K562 (cell line): Measurements from ENCODE around the gene FAM53B. TPM values are rescaled to one million over a fixed set of nuclear protein-coding genes. Genes with fewer than 3 reads are reported as not detected.

ENCODE experiments used
- ATAC-seq: fragments of 200-7000 bp; cut with Tn5 transposase; 3 replicates; pipeline ENCODE4 v1.9.1; 2020; ENCODE audit warnings: moderate library complexity
- BruUV-seq: library from RNA; stranded (reverse); fragments of 400-500 nt; replicated peaks from 2 replicates; lab custom pipeline; 2021; lab: Mats Ljungman, UMichigan
- CTCF ChIA-PET: fragments of 300-600 bp; formaldehyde crosslinking; extraction: SDS; loops from one replicate; lab custom pipeline; 2021; ENCODE audit warnings: low intra/inter-chr PET ratio; lab: Yijun Ruan, JAX
- POLR2A ChIA-PET: fragments of 300-600, 350-650 bp; sonication (Branson Sonifier 250); formaldehyde crosslinking; extraction: SDS; loops from one replicate; lab custom pipeline; 2021; ENCODE audit warnings: antibody characterized with exemption, inconsistent platforms; lab: Yijun Ruan, JAX
- DNase-seq, 4 experiments: peaks; one replicate each; pipeline versions ENCODE4 v3.0.0 to v3.0.0-alpha.2; 2011 to 2018; ENCODE audit warnings: low spot score in 3 of 4, mixed read lengths in 3 of 4; ENCODE audit errors: extremely low read depth in 1 of 4
- FAIRE-seq: peaks from 2 replicates; lab custom pipeline; 2011; peaks lifted over from hg19 to GRCh38; lab: Jason Lieb, UNC
- H2AFZ ChIP-seq: 2 replicates; pipeline ENCODE4 v1.6.0; 2011; ENCODE audit warnings: low read depth, low read length, control low read depth, inconsistent platforms
- H3K27ac ChIP-seq: fragments of 200-600 bp; 3 replicates; pipeline ENCODE4 v1.8.0; 2011; ENCODE audit warnings: low read depth, mild to moderate bottlenecking, control low read depth, inconsistent platforms, low read length, moderate library complexity, mixed read lengths; ENCODE audit errors: extremely low read depth
- H3K27me3 ChIP-seq, 2 experiments: fragments of 300-600 bp in 1 of 2; 2 replicates in 1 of 2; 3 replicates in 1 of 2; pipeline versions ENCODE4 v1.6.0 to v1.8.0; 2011; ENCODE audit warnings: inconsistent platforms in 2 of 2, low read length in 2 of 2, mild to moderate bottlenecking in 1 of 2, mixed read lengths in 1 of 2, moderate library complexity in 1 of 2; ENCODE audit not compliant: control insufficient read depth in 2 of 2, insufficient read depth in 2 of 2
- H3K36me3 ChIP-seq: fragments of 300-600 bp; 3 replicates; pipeline ENCODE4 v1.8.0; 2011; ENCODE audit warnings: mild to moderate bottlenecking, low read length, inconsistent platforms; ENCODE audit not compliant: control insufficient read depth, insufficient read depth
- H3K4me1 ChIP-seq, 2 experiments: fragments of 200-600 bp in 1 of 2; replicated peaks in 1 of 2; 2 replicates in 1 of 2; 3 replicates in 1 of 2; pipeline versions ENCODE4 v1.5.1 to v1.8.0; 2011; ENCODE audit warnings: inconsistent platforms in 2 of 2, low read length in 2 of 2, mild to moderate bottlenecking in 1 of 2, mixed read lengths in 1 of 2, moderate library complexity in 1 of 2; ENCODE audit not compliant: control insufficient read depth in 2 of 2, insufficient read depth in 2 of 2
- H3K4me2 ChIP-seq: 2 replicates; pipeline ENCODE4 v1.6.1; 2011; ENCODE audit warnings: low read length, control low read depth, inconsistent platforms, mixed read lengths; ENCODE audit not compliant: insufficient read depth
- H3K4me3 ChIP-seq: fragments of 200-600 bp; sonication (generic), shearing (Covaris generic); 2 replicates; pipeline ENCODE4 v1.5.1; 2016; ENCODE audit warnings: control low read depth, inconsistent platforms
- H3K79me2 ChIP-seq: fragments of 200-600 bp; 3 replicates; pipeline ENCODE4 v1.8.0; 2011; ENCODE audit warnings: low read length, inconsistent platforms; ENCODE audit not compliant: control insufficient read depth, insufficient read depth
- H3K9ac ChIP-seq, 2 experiments: 2 replicates each; pipeline versions ENCODE4 v1.6.0 to v1.6.1; 2011; ENCODE audit warnings: low read depth in 2 of 2, low read length in 2 of 2, control low read depth in 1 of 2, inconsistent platforms in 1 of 2, mild to moderate bottlenecking in 1 of 2, mixed read lengths in 1 of 2; ENCODE audit not compliant: insufficient read depth in 1 of 2
- H3K9me1 ChIP-seq: one replicate; pipeline ENCODE4 v1.6.0; 2011; ENCODE audit warnings: inconsistent platforms, mild to moderate bottlenecking, low read length, moderate library complexity; ENCODE audit not compliant: control insufficient read depth, insufficient read depth
- H3K9me3 ChIP-seq: replicated peaks from 2 replicates; pipeline ENCODE4 v1.5.1; 2011; ENCODE audit warnings: low read depth, low read length, inconsistent platforms; ENCODE audit not compliant: control insufficient read depth, insufficient read depth
- H4K20me1 ChIP-seq: replicated peaks from 2 replicates; pipeline ENCODE4 v1.6.1; 2011; ENCODE audit warnings: low read length, inconsistent platforms, mixed read lengths; ENCODE audit not compliant: control insufficient read depth, insufficient read depth
- ATF3 ChIP-seq, 2 experiments: fragments of 450-650 bp in 1 of 2; sonication (generic) in 1 of 2; formaldehyde crosslinking in 1 of 2; IDR thresholded peaks in 1 of 2; conservative IDR thresholded peaks in 1 of 2; 2 replicates each; pipeline versions ENCODE4 v1.6.1 to v1.8.1; 2016 to 2023; ENCODE audit warnings: mild to moderate bottlenecking in 2 of 2, moderate library complexity in 2 of 2, inconsistent platforms in 1 of 2, missing genetic modification reagents in 1 of 2
- CEBPB ChIP-seq: fragments of 450-650 bp; IDR thresholded peaks from 2 replicates; pipeline ENCODE4 v1.6.1; 2016; ENCODE audit warnings: missing genetic modification characterization, missing compliant biosample characterization
- E2F1 ChIP-seq: sonication (generic); formaldehyde crosslinking; IDR thresholded peaks from 2 replicates; pipeline ENCODE4 v1.8.1; 2023; ENCODE audit warnings: mild to moderate bottlenecking, missing genetic modification reagents, moderate library complexity
- HLTF ChIP-seq: fragments of 450-650 bp; IDR thresholded peaks from 2 replicates; pipeline ENCODE4 v1.6.1; 2016
- KLF16 ChIP-seq: IDR thresholded peaks from 2 replicates; pipeline ENCODE4 v1.6.1; 2016; ENCODE audit warnings: antibody characterized with exemption
- MTA2 ChIP-seq: fragments of 450-650 bp; IDR thresholded peaks from 2 replicates; pipeline ENCODE4 v1.6.1; 2016; ENCODE audit warnings: low read depth
- SETDB1 ChIP-seq: IDR thresholded peaks from one replicate; pipeline ENCODE4 v1.6.1; 2012; ENCODE audit warnings: low read length, control low read depth, inconsistent platforms
- TBL1XR1 ChIP-seq, 2 experiments: IDR thresholded peaks; 2 replicates each; pipeline ENCODE4 v1.6.1; 2012; ENCODE audit warnings: improper control_type of control experiment in 2 of 2, low read length in 2 of 2, mild to moderate bottlenecking in 1 of 2
- ZBTB5 ChIP-seq: fragments of 450-650 bp; IDR thresholded peaks from 2 replicates; pipeline ENCODE4 v1.6.1; 2017; ENCODE audit warnings: antibody characterized with exemption
- ZBTB9 ChIP-seq: fragments of 450-650 bp; formaldehyde crosslinking; IDR thresholded peaks from 2 replicates; pipeline ENCODE4 v1.4.0; 2020; ENCODE audit warnings: mild to moderate bottlenecking, moderate library complexity
- ZNF830 ChIP-seq: fragments of 250-450 bp; sonication (Bioruptor Pico); IDR thresholded peaks from 2 replicates; pipeline ENCODE4 v1.5.0; 2021; ENCODE audit warnings: mild to moderate bottlenecking
- WGBS: fragments of 100-300 bp; shearing (Covaris generic); methylation state at CpG from one replicate; pipeline ENCODE4 v1.1.6; 2016; ENCODE audit warnings: low coverage, mixed read lengths; ENCODE audit not compliant: insufficient coverage; ENCODE audit errors: missing lambda C conversion rate; 5-methylcytosine and 5-hydroxymethylcytosine counted together
- in situ Hi-C: fragments of 300-500 bp; cut with MboI; formaldehyde crosslinking; loops from 4 replicates; pipeline ENCODE4 v1.15.0; 2018; ENCODE audit warnings: inconsistent platforms, mixed read lengths
- intact Hi-C: fragments of 100-400 bp; cut with micrococcal nuclease; formaldehyde crosslinking; loops from 2 replicates; pipeline ENCODE4 v1.14.2; 2022
- polyA plus RNA-seq, 8 experiments: library from polyadenylated mRNA; depleted of rRNA in 4 of 8; stranded (reverse) in 5 of 8; unstranded in 3 of 8; fragments of >200 nt; fragmentation: Nextera tagmentation in 2 of 8; fragmentation: Illumina TruSeq in 1 of 8; extraction: Ambion mirVana in 2 of 8; extraction: Trizol in 1 of 8; gene quantifications; 2 replicates each; pipeline versions ENCODE4 v1.2.1 to v1.2.3, GENCODE V29; 2011 to 2014; ENCODE audit warnings: inconsistent platforms in 1 of 8, missing spikeins in 1 of 8
- total RNA-seq, 7 experiments: library from RNA; depleted of rRNA in 6 of 7; stranded (reverse); fragments of >200 nt in 6 of 7; fragmentation: Illumina TruSeq in 2 of 7; extraction: Trizol in 2 of 7; gene quantifications; 2 replicates each; pipeline versions ENCODE4 v1.2.1 to v1.2.3, GENCODE V29; 2011 to 2021; ENCODE audit warnings: low replicate concordance in 1 of 7
- TF ChIP-seq, protein P1 (sequence below): sonication (generic); formaldehyde crosslinking; IDR thresholded peaks from 2 replicates; pipeline ENCODE4 v1.8.0; 2022; ENCODE audit warnings: mild to moderate bottlenecking, missing genetic modification reagents
- TF ChIP-seq, protein P2 (sequence below): fragments of 250-450 bp; sonication (Bioruptor Pico); IDR thresholded peaks from 2 replicates; pipeline ENCODE4 v1.8.0; 2021; ENCODE audit warnings: moderate library complexity, mild to moderate bottlenecking, inconsistent platforms

FAM53B gene
- total and polyA plus RNA-seq, 9 of the 15 experiments (the other 6 are each of a cell fraction or from before 2014, with no cell fraction given): 0.03 to 16.5 (median 5.0) TPM

- Histone ChIP-seq H3K79me2 (peaks cover 13% of the 10 kb centered on the region; the same call in 2 of the 3 replicates), H3K4me2 (no peak overlapping the region), H2AFZ (no peak overlapping the region), H3K4me3 (no peak overlapping the region), H3K27me3 (no peaks in the 10 kb centered on the region), H3K27ac (no peak overlapping the region), H3K36me3 (peaks cover 40% of the 10 kb centered on the region; the same call in 2 of the 3 replicates), H4K20me1 (no peaks in the 10 kb centered on the region), H3K4me1 (peaks cover 5 to 19% of the 10 kb centered on the region in 2 experiments; a peak in 4 of 5 replicates), H3K9me1 (peaks cover 3% of the 10 kb centered on the region), H3K9ac (no peak overlapping the region), H3K9me3 (no peaks in the 10 kb centered on the region)
- no peak for ATAC-seq
- in situ Hi-C loops: no loop called here
- WGBS: 93% methylated on average over 8 of the region's 8 CpGs
- no peak for FAIRE-seq
- DNase-seq: no peak
- intact Hi-C loops: loop anchor here (2.0 kb wide), 1 partner anchor 33 kb away; no protein-coding TSS in a partner anchor
- POLR2A ChIA-PET: interaction anchor here (1.0 to 2.7 kb wide), 2 partner anchors 10 to 34 kb away, joined by 3 to 12 read pairs; no protein-coding TSS in a partner anchor
- CTCF ChIA-PET: no interaction called here
- BruUV-seq: no TSS peak
- TF ChIP-seq, protein P1, sequence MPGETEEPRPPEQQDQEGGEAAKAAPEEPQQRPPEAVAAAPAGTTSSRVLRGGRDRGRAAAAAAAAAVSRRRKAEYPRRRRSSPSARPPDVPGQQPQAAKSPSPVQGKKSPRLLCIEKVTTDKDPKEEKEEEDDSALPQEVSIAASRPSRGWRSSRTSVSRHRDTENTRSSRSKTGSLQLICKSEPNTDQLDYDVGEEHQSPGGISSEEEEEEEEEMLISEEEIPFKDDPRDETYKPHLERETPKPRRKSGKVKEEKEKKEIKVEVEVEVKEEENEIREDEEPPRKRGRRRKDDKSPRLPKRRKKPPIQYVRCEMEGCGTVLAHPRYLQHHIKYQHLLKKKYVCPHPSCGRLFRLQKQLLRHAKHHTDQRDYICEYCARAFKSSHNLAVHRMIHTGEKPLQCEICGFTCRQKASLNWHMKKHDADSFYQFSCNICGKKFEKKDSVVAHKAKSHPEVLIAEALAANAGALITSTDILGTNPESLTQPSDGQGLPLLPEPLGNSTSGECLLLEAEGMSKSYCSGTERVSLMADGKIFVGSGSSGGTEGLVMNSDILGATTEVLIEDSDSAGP (CRISPR knock-in tag): no peak
- TF ChIP-seq HLTF (no peak), E2F1 (CRISPR knock-in tag) (no peak), SETDB1 (no peak), MTA2 (no peak), CEBPB (no peak), ZBTB5 (no peak), ZBTB9 (CRISPR knock-in tag) (no peak), TBL1XR1 (IDR thresholded peaks at IDR 0.05; ENCODE audit: low read length in 2 of 2) (no peak), KLF16 (no peak), ATF3 (IDR thresholded peaks at IDR 0.05) (no peak), ATF3 (CRISPR knock-in tag; conservative IDR thresholded peaks at IDR 0.05) (no peak), ZNF830 (CRISPR knock-in tag) (no peak)
- TF ChIP-seq, protein P2, sequence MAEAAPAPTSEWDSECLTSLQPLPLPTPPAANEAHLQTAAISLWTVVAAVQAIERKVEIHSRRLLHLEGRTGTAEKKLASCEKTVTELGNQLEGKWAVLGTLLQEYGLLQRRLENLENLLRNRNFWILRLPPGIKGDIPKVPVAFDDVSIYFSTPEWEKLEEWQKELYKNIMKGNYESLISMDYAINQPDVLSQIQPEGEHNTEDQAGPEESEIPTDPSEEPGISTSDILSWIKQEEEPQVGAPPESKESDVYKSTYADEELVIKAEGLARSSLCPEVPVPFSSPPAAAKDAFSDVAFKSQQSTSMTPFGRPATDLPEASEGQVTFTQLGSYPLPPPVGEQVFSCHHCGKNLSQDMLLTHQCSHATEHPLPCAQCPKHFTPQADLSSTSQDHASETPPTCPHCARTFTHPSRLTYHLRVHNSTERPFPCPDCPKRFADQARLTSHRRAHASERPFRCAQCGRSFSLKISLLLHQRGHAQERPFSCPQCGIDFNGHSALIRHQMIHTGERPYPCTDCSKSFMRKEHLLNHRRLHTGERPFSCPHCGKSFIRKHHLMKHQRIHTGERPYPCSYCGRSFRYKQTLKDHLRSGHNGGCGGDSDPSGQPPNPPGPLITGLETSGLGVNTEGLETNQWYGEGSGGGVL (CRISPR knock-in tag): no peak
Measured at GRCh38 chr10:124707551-124707950, 36.6 kb downstream of the FAM53B start.
